ENCODE results near the gene ATP2B3.

ATP2B3 gene

DNA sequence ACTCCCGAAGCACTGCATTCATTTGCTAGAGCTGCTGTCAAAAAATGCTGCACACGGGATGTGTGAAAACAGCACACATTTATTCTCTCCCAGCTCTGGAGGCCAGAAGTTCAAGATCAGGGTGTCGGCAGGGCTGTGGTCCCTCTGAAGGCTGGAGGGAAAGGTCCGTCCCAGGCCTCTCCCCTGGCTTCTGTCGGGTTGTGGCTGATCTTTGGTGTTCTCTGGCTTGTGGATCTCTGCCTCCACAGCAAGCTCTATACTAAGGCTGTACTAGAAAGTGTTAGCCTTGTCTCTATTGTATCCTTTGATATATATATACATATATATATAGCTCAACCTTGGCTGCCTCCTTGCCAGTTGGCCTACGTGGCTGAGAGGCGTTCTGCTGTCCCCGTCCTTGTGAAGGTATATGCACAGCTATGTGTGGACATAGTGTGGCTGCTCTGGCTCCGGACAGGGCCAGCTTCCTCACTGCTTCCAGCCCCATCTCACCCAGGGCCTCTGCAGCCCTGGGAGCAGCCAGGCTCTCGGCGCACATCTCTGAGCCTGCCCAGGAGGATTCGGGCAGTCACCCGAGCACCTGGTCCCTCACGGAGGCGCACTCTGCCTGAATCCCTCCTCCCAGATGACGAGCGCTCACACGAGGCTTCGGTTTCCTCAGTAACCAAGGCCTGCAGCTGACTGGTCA, 114.6 kb downstream of the ATP2B3 start:
- no peak for TF ChIP-seq FOXA1 (IDR thresholded peaks at IDR 0.05)
- TF ChIP-seq FOXK2 (IDR thresholded peaks at IDR 0.05) = no peak
- TF ChIP-seq FOXM1 (IDR thresholded peaks at IDR 0.05; ENCODE audit: borderline replicate concordance) = no peak
- TF ChIP-seq TARDBP (IDR thresholded peaks at IDR 0.05) = no peak
- TF ChIP-seq ELF4 (IDR thresholded peaks at IDR 0.05) = no peak
- TF ChIP-seq SP1 (IDR thresholded peaks at IDR 0.05) = no peak
- TF ChIP-seq ZNF384 (IDR thresholded peaks at IDR 0.05) = no peak
- TF ChIP-seq, protein P1, sequence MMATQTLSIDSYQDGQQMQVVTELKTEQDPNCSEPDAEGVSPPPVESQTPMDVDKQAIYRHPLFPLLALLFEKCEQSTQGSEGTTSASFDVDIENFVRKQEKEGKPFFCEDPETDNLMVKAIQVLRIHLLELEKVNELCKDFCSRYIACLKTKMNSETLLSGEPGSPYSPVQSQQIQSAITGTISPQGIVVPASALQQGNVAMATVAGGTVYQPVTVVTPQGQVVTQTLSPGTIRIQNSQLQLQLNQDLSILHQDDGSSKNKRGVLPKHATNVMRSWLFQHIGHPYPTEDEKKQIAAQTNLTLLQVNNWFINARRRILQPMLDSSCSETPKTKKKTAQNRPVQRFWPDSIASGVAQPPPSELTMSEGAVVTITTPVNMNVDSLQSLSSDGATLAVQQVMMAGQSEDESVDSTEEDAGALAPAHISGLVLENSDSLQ (IDR thresholded peaks at IDR 0.05) = no peak
- TF ChIP-seq CTBP1 (IDR thresholded peaks at IDR 0.05; ENCODE audit: borderline replicate concordance) = no peak
- no peak for TF ChIP-seq L3MBTL2 (conservative IDR thresholded peaks at IDR 0.05)
- no peak for TF ChIP-seq HDGF (IDR thresholded peaks at IDR 0.05; ENCODE audit: borderline replicate concordance)
- no peak for TF ChIP-seq BHLHE40 (IDR thresholded peaks at IDR 0.05; ENCODE audit: borderline replicate concordance)
- TF ChIP-seq LEF1 (IDR thresholded peaks at IDR 0.05; ENCODE audit: borderline replicate concordance) = no peak
- no peak for TF ChIP-seq ARNT (IDR thresholded peaks at IDR 0.05)
- ChIA-PET CTCF (interaction anchor here (0.5 to 3.3 kb wide), 5 partner anchors 13 to 313 kb away, joined by 3 to 14 read pairs (median 6); no protein-coding TSS in a partner anchor), POLR2A (interaction anchor here (0.6 kb wide), 1 partner anchor 12 kb away, joined by 3 read pairs; no protein-coding TSS in a partner anchor)
- DNase-seq (ENCODE audit: extremely low spot score) = no peak
